GM18511 (cell line): Measurements from ENCODE around the gene VSIG8.
A peak's percentile ranks its signal among the peaks of the same experiment; 100 is the strongest.
"Not testable (repeated sequence)": the region's sequence is repeated elsewhere in the genome, so short reads cannot be mapped to it uniquely, and the experiment has no call there.

ENCODE experiments used
- ATAC-seq: cut with Tn5 transposase; IDR thresholded peaks from one replicate; pipeline ENCODE4 v1.9.1; 2021; ENCODE audit warnings: mild to moderate bottlenecking, moderate library complexity; ENCODE audit not compliant: unreplicated experiment

VSIG8 gene

GRCh38 chr1:159862557-159862956 is at the start of gene VSIG8:
Gene VSIG8 (minus strand): TSS chr1:159862657. CDS start chr1:159862521, 136 bp downstream.
- no peak for ATAC-seq

- ATAC-seq: no peak
Observed at GRCh38 chr1:159911326-159912070, 49.0 kb upstream of the VSIG8 start.

- ATAC-seq: no peak
Observed at GRCh38 chr1:159908031-159908940, 45.8 kb upstream of the VSIG8 start.

- no peak for ATAC-seq
Observed at GRCh38 chr1:159906960-159907359, 44.5 kb upstream of the VSIG8 start.

- ATAC-seq: not testable (repeated sequence)
Observed at GRCh38 chr1:159904036-159904435, 41.6 kb upstream of the VSIG8 start.

GRCh38 chr1:159902541-159902940 is 40.1 kb upstream of the VSIG8 start:
- no peak for ATAC-seq

GRCh38 chr1:159900755-159901360 is 38.4 kb upstream of the VSIG8 start:
- ATAC-seq: no peak

- ATAC-seq: no peak
Observed at GRCh38 chr1:159900086-159900680, 37.7 kb upstream of the VSIG8 start, which contains the start of gene CFAP45. Gene CFAP45 (minus strand): TSS chr1:159900165. CDS start chr1:159900098, 67 bp downstream.

GRCh38 chr1:159899634-159900033 is 37.2 kb upstream of the VSIG8 start:
- not testable (repeated sequence) for ATAC-seq

GRCh38 chr1:159898527-159898926 is 36.1 kb upstream of the VSIG8 start:
- no peak for ATAC-seq

GRCh38 chr1:159897962-159898361 is 35.5 kb upstream of the VSIG8 start:
- ATAC-seq: no peak

GRCh38 chr1:159896546-159896930 is 34.1 kb upstream of the VSIG8 start:
- no peak for ATAC-seq

GRCh38 chr1:159895836-159896545 is 33.5 kb upstream of the VSIG8 start:
- no peak for ATAC-seq

- ATAC-seq: no peak
Observed at GRCh38 chr1:159895286-159895685, 32.8 kb upstream of the VSIG8 start.

GRCh38 chr1:159892944-159893343 is 30.5 kb upstream of the VSIG8 start:
- no peak for ATAC-seq

GRCh38 chr1:159891275-159892157 is 29.1 kb upstream of the VSIG8 start:
- ATAC-seq: peak; percentile 64

- no peak for ATAC-seq
Observed at GRCh38 chr1:159890390-159890789, 27.9 kb upstream of the VSIG8 start.

GRCh38 chr1:159889821-159890252 is 27.4 kb upstream of the VSIG8 start:
- peak; percentile 89 for ATAC-seq

GRCh38 chr1:159889202-159889601 is 26.7 kb upstream of the VSIG8 start:
- peak; percentile 44 for ATAC-seq
